Ureter (tissue), 1 donor: ENCODE results near the gene TNFRSF19. TPM values are rescaled to one million over a fixed set of nuclear protein-coding genes. Genes with fewer than 3 reads are reported as not detected.
"Not testable (repeated sequence)": the region's sequence is repeated elsewhere in the genome, so short reads cannot be mapped to it uniquely, and the experiment has no call there.

Experiments
- DNase-seq: peaks from one replicate; pipeline ENCODE4 v3.0.0-alpha.2; 2020; ENCODE audit warnings: low spot score
- total RNA-seq: library from RNA; stranded (reverse); gene quantifications from one replicate; pipeline ENCODE4 v1.2.4, GENCODE V29; 2023
- donor health status: DM: yes; HTN: yes; CAD: no.

Gene TNFRSF19
- total RNA-seq, 1 donor from 2014 or later: 4.0 TPM

- no peak for DNase-seq
Measured at GRCh38 chr13:23654111-23655110, 84.2 kb downstream of the TNFRSF19 start.

GRCh38 chr13:23655321-23655720 lies 85.1 kb downstream of the TNFRSF19 start:
- no peak for DNase-seq

GRCh38 chr13:23656637-23657371 lies 86.6 kb downstream of the TNFRSF19 start:
- DNase-seq: no peak

DNA sequence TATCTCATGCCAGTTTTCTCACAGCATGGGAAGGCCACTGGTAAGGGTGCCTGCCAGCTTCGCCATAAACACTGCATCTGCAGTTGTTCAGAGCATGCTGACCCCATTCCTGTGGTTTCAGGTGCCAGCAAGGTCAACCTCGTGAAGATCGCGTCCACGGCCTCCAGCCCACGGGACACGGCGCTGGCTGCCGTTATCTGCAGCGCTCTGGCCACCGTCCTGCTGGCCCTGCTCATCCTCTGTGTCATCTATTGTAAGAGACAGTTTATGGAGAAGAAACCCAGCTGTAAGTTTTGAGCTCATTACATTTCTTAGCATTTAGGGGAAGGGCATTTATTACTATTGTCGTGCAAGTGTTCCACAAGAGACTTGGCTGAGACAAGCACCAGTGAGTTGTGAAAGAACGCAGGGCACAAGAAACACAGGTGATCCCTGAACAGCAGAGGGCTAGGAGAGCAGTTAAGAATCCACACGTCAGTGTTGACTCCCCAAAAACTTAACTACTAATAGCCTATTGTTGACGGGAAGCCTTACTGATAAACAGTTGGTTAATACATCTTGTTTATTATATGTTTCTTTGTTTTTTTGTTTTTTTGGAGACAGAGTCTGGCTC lies 88.8 kb downstream of the TNFRSF19 start:
- peak; percentile 54 for DNase-seq

DNA sequence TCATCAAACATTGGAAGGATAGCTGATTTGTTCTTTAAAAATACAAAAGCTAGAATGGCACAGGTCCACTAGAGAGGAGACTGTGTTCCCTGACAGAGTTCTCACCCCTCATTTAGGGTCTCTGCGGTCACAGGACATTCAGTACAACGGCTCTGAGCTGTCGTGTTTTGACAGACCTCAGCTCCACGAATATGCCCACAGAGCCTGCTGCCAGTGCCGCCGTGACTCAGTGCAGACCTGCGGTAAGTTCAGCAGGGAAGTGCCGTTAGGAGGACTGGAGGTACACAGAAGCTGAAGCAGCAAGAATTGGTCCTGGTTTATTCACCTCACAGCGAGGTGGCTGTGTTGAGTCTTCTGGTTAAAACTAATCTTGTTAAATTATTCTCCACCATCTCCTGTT lies 90.0 kb downstream of the TNFRSF19 start:
- DNase-seq: no peak

- no peak for DNase-seq
Measured at GRCh38 chr13:23666582-23666981, 96.4 kb downstream of the TNFRSF19 start.

DNA sequence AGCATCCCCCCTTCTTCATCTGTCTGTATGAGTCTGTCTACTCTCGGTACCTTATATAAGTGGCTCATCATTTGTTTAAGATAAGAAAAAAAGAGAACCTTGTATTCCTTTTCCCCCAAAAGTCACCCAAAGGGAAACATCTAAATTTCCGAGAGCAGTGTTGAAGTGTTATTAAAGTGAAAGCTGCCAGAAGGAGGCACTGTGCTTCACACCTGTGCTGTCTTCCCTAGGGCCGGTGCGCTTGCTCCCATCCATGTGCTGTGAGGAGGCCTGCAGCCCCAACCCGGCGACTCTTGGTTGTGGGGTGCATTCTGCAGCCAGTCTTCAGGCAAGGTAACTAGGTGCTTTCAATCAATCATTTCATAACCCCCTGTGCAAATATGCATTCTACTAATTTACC lies 97.5 kb downstream of the TNFRSF19 start:
- no peak for DNase-seq

DNA sequence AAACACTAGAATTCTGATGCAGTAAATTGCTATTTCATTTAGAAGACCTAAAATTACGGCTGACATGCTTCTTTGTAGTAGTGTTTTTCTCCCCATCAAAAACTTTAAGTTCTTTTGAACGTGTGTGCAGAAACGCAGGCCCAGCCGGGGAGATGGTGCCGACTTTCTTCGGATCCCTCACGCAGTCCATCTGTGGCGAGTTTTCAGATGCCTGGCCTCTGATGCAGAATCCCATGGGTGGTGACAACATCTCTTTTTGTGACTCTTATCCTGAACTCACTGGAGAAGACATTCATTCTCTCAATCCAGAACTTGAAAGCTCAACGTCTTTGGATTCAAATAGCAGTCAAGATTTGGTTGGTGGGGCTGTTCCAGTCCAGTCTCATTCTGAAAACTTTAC lies 98.3 kb downstream of the TNFRSF19 start:
- DNase-seq: no peak

GRCh38 chr13:23670793-23671192 lies 100.6 kb downstream of the TNFRSF19 start:
- DNase-seq: no peak

- no peak for DNase-seq
Measured at GRCh38 chr13:23671377-23671776, 101.2 kb downstream of the TNFRSF19 start.

DNA sequence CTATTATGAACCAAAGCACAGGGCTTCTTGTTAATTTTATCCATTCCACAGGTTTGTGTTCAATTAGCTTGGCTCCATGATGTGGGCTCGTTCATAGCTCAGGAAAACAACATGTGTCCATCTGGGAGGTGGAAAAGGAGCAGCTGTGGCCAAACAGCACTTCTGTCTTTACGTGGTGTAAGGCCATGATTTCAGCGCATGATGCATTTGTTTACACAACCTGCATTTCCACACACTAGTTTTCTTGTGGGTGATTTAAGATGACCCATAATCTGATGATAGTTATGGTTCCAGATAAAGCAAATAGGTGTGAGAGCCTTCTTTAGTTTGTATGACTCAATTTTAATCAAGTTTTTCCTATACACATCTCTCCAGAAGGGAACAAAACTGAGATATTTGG lies 101.7 kb downstream of the TNFRSF19 start:
- DNase-seq: no peak

GRCh38 chr13:23672616-23673015 lies 102.4 kb downstream of the TNFRSF19 start:
- DNase-seq: no peak

- no peak for DNase-seq
Measured at GRCh38 chr13:23673354-23673753, 103.1 kb downstream of the TNFRSF19 start.

DNA sequence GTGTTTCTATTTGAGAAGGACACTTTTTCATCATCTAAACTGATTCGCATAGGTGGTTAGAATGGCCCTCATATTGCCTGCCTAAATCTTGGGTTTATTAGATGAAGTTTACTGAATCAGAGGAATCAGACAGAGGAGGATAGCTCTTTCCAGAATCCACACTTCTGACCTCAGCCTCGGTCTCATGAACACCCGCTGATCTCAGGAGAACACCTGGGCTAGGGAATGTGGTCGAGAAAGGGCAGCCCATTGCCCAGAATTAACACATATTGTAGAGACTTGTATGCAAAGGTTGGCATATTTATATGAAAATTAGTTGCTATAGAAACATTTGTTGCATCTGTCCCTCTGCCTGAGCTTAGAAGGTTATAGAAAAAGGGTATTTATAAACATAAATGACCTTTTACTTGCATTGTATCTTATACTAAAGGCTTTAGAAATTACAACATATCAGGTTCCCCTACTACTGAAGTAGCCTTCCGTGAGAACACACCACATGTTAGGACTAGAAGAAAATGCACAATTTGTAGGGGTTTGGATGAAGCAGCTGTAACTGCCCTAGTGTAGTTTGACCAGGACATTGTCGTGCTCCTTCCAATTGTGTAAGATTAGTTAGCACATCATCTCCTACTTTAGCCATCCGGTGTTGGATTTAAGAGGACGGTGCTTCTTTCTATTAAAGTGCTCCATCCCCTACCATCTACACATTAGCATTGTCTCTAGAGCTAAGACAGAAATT lies 103.8 kb downstream of the TNFRSF19 start:
- DNase-seq: no peak

DNA sequence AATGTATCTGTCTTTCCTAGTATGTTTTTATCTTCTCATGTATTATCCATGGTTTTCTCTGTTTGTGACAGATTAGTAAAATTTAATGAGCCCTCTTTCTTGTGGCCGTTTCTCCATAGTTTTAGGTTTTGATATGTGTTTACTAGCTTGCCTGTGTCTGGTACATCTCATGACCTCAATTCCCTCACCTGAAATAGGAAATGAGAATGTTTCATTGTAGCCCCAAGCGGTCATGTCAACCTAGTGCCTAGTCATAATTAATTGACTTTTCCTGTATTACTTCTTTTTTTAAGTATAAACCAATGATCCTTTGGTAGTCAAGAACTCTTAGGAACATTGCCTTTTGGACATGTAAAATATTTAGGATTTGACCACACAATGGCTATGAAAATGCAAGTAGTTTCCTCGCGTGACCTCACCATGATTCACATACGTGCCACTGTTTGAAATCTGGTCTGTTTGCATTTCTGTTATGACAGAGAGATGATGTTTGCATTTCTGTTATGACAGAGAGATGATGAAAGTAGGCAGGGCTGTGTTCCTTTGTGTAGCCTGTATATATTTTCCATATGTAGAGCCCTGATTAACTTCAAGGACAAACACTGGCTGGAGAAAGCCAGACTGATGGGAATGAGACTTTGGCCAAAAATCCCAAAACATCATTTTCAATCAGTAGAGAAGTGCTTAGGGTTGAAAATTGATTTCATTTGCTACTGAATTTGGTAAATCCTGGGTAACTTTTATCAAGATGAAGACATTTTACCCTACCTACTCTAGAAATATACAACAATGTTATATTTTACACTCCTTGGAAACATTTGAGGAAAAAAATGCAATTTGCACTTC lies 104.8 kb downstream of the TNFRSF19 start:
- DNase-seq: no peak

GRCh38 chr13:23677679-23678288 lies 107.6 kb downstream of the TNFRSF19 start:
- not testable (repeated sequence) for DNase-seq

- DNase-seq: no peak
Measured at GRCh38 chr13:23678795-23679194, 108.6 kb downstream of the TNFRSF19 start.

DNA sequence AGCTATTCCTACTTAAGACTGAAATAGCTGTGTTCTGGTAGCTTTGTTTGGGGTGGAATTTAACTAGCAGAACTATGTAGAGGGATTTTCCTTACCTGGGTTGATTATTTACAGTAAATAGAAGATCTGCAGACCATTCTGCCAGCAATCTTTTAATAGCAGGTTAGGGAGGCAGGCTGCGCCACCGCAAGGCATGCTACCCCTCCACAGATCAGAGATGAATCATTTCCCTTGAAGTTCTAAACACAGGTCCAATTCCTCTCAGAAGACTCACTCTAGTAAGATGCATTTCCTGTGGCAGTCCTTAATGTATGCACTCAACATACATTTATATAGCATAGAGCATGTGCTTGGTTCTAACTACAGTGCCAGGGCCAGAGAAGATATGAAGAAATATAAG lies 109.0 kb downstream of the TNFRSF19 start:
- DNase-seq: no peak

DNA sequence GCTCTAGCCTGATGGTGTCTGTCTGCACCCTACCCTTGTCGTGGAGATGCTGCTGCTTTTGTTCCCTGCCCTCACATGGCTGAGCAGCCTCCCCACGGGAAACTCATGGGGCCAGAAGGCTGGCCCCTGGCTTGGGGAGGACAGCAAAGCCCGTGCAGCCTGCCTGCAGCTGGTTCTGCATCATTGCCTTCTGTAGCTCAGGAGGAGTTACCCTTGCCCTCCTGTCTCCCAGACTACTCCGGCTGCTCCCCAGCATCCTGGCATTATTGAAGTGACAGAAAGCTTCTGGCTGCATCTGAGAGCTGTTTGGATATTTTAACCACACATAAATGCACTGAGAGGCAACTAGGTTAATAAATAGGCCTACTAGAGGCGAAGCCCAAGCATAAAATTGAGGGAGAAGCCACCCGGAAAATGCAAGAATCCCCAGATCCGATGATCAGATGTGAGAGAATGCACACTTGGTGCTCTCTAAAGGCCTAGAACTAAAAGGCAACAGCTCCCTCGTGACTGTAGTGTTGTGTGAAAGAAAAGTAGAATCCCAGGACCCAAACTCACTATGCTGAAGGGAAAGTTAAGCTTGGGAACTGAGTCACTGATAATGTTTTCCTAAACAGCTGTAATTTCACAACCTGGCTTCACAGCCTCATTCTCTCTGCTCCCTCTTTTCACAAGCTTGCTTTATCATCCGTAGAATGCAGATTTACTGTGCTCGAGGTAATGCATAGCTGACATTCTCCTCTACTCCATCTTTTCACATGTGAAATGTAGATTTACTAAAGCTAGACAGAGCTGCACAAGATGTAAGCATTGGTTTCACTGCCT lies 110.8 kb downstream of the TNFRSF19 start:
- no peak for DNase-seq
